ENCODE data around the gene KRTAP10-1. TPM values are rescaled to one million over a fixed set of nuclear protein-coding genes. Genes with fewer than 3 reads are reported as not detected.

Gene KRTAP10-1
- total and polyA plus RNA-seq, 2 of the 13 experiments (the other 11 are each of a cell fraction or from before 2014, with no cell fraction given), result not detected

DNA sequence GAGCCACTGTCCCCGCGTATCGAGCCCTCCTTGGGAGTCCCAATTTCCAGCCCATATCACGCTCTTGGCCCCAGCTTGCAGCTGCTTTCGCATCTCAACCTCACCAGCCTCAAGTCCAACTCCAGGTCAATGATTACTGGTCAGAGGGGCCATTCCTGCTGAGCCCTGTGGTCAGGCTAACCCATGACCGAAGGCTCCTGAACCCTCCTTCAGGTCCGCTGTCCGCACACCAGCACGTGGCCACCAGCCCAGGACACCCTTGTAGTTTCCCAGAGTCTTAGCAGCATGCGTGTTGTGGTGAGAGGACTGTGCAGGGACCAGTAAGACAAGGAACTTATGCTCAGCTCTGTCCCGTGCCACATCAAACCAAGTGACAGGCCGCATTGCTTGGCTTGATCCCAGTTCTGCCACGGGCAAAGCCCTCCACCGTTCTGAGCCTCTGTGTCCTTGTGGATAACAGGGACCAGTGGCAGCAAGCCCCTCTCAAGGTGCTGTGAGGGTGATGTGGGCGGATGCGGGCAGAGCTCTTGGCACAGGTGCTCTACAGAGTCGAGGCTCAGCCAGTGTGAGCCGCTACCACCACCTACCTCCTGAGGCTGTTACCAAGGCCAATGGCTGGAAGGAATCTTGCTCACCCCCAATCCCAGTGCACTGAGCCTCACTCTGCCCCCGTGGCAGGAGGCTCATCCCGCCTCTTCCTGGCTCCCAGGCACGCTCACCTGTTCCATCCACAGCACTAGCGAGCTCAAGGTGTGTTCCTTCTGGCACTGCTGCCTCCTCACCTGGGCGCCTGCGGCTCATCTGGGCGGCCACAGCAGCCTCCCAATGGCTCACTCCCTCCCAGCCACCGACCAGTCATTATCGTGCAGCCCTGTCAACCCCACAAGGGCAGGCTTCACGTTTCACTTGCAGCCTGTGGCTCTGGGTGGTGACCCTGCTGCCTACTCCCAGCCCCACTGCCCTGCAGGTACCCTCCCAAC lies 20.4 kb downstream of the KRTAP10-1 start:
- Histone ChIP-seq H3K4me2 (ENCODE audit: low read depth, low read length) (no peak overlapping the region), H3K4me1 (ENCODE audit: insufficient read depth, low read length) (peaks cover 38% of the 10 kb centered on the region), H3K9ac (ENCODE audit: insufficient read depth, low read depth, low read length) (no peak overlapping the region), H3K79me2 (ENCODE audit: insufficient read depth, low read length) (no peaks in the 10 kb centered on the region), H3K9me3 (ENCODE audit: low read length) (no peaks in the 10 kb centered on the region), H2AFZ (ENCODE audit: low read length) (no peak overlapping the region), H4K20me1 (ENCODE audit: insufficient read depth, low read length) (no peaks in the 10 kb centered on the region), H3K27me3 (ENCODE audit: control insufficient read depth in 1 of 2, insufficient read depth in 2 of 2, low read length in 2 of 2) (no peaks in the 10 kb centered on the region), H3K36me3 (replicated peaks in 1 of 2; ENCODE audit: control insufficient read depth in 1 of 2, insufficient read depth in 2 of 2, low read length in 2 of 2) (no peaks in the 10 kb centered on the region), H3K4me3 (replicated peaks in 1 of 3; ENCODE audit: insufficient read depth in 1 of 3, low read depth in 2 of 3, low read length in 3 of 3) (no peak overlapping the region), H3K27ac (ENCODE audit: extremely low read length, insufficient read depth, low read length) (no peak overlapping the region)
- 90% methylated on average over 15 of the region's 28 CpGs for WGBS (ENCODE audit: low lambda C conversion rate)
- in situ Hi-C loops (cut with HindIII; ENCODE audit: extremely low pct_ligation_motif_present, low pct_unique_long_range_greater_than_20kb), result no loop called here
- TF ChIP-seq AGO2 (optimal IDR thresholded peaks at IDR 0.05; ENCODE audit: low read depth, low read length), result peak; percentile 71
- TF ChIP-seq TOPORS (CRISPR knock-in tag; IDR thresholded peaks at IDR 0.05), result no peak
- ChIA-PET CTCF (ENCODE audit: low intra/inter-chr PET ratio, low total read pairs) (no interaction called here), POLR2A (no interaction called here)
- DNase-seq (ENCODE audit: low spot score), result no peak
- FAIRE-seq, result no peak
- ATAC-seq, result no peak
- intact Hi-C loops (cut with micrococcal nuclease; ENCODE audit: unreplicated experiment), result no loop called here
- BruUV-seq (replicated peaks), result no TSS peak

DNA sequence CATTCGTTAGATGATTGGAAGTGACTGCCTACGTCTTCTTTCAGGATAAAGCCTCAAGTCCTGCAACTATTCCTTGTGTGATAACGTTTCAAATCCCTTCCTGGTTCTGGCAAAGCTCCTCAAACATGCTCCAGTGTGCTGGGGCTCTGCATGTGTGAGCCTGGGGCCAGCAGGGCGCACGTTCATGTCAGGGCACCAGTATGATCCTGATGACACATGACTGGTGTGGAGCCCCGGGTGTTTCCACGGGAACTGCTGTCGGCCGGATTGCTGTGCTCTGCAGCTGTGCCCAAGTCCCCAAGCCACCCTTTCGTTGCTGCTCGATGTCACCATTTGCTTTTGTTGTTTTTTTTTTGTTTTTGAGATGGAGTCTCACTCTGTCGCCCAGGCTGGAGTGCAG lies 21.3 kb downstream of the KRTAP10-1 start:
- FAIRE-seq, result no peak
- no peak for DNase-seq (ENCODE audit: low spot score)
- CTCF ChIA-PET (ENCODE audit: low intra/inter-chr PET ratio, low total read pairs), result no interaction called here
- no peaks in the 10 kb centered on the region for H3K9me3 ChIP-seq (ENCODE audit: low read length)
- H3K4me2 ChIP-seq (ENCODE audit: low read depth, low read length), result peak overlapping the region; percentile 57; the same call in 1 of the 2 replicates
- POLR2A ChIA-PET, result interaction anchor here (0.8 kb wide), 1 partner anchor 13 kb away, joined by 4 read pairs; no protein-coding TSS in a partner anchor
- no peak overlapping the region for H2AFZ ChIP-seq (ENCODE audit: low read length)
- no peaks in the 10 kb centered on the region for H3K79me2 ChIP-seq (ENCODE audit: insufficient read depth, low read length)
- H3K27ac ChIP-seq (ENCODE audit: extremely low read length, insufficient read depth, low read length), result no peak overlapping the region
- H3K9ac ChIP-seq (ENCODE audit: insufficient read depth, low read depth, low read length), result no peak overlapping the region
- no peaks in the 10 kb centered on the region for H3K27me3 ChIP-seq (ENCODE audit: control insufficient read depth in 1 of 2, insufficient read depth in 2 of 2, low read length in 2 of 2)
- H3K36me3 ChIP-seq (replicated peaks in 1 of 2; ENCODE audit: control insufficient read depth in 1 of 2, insufficient read depth in 2 of 2, low read length in 2 of 2), result no peaks in the 10 kb centered on the region
- H4K20me1 ChIP-seq (ENCODE audit: insufficient read depth, low read length), result no peaks in the 10 kb centered on the region
- no TSS peak for BruUV-seq (replicated peaks)
- H3K4me3 ChIP-seq (replicated peaks in 1 of 3; ENCODE audit: insufficient read depth in 1 of 3, low read depth in 2 of 3, low read length in 3 of 3), result no peak overlapping the region
- WGBS (ENCODE audit: low lambda C conversion rate), result 91% methylated on average over 12 of the region's 12 CpGs
- intact Hi-C loops (cut with micrococcal nuclease; ENCODE audit: unreplicated experiment), result no loop called here
- no peak for ATAC-seq
- peaks cover 41% of the 10 kb centered on the region for H3K4me1 ChIP-seq (ENCODE audit: insufficient read depth, low read length)
- in situ Hi-C loops (cut with HindIII; ENCODE audit: extremely low pct_ligation_motif_present, low pct_unique_long_range_greater_than_20kb), result no loop called here
- TF ChIP-seq, protein P1, sequence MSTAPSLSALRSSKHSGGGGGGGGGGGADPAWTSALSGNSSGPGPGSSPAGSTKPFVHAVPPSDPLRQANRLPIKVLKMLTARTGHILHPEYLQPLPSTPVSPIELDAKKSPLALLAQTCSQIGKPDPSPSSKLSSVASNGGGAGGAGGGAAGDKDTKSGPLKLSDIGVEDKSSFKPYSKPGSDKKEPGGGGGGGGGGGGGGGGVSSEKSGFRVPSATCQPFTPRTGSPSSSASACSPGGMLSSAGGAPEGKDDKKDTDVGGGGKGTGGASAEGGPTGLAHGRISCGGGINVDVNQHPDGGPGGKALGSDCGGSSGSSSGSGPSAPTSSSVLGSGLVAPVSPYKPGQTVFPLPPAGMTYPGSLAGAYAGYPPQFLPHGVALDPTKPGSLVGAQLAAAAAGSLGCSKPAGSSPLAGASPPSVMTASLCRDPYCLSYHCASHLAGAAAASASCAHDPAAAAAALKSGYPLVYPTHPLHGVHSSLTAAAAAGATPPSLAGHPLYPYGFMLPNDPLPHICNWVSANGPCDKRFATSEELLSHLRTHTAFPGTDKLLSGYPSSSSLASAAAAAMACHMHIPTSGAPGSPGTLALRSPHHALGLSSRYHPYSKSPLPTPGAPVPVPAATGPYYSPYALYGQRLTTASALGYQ (CRISPR knock-in tag; IDR thresholded peaks at IDR 0.05), result no peak
- TF ChIP-seq NFE2L1 (CRISPR knock-in tag; IDR thresholded peaks at IDR 0.05; ENCODE audit: borderline replicate concordance), result no peak
- no peak for TF ChIP-seq GZF1 (CRISPR knock-in tag; IDR thresholded peaks at IDR 0.05)
- TF ChIP-seq BRD4 (CRISPR knock-in tag; IDR thresholded peaks at IDR 0.05), result no peak
- TF ChIP-seq, protein P2, sequence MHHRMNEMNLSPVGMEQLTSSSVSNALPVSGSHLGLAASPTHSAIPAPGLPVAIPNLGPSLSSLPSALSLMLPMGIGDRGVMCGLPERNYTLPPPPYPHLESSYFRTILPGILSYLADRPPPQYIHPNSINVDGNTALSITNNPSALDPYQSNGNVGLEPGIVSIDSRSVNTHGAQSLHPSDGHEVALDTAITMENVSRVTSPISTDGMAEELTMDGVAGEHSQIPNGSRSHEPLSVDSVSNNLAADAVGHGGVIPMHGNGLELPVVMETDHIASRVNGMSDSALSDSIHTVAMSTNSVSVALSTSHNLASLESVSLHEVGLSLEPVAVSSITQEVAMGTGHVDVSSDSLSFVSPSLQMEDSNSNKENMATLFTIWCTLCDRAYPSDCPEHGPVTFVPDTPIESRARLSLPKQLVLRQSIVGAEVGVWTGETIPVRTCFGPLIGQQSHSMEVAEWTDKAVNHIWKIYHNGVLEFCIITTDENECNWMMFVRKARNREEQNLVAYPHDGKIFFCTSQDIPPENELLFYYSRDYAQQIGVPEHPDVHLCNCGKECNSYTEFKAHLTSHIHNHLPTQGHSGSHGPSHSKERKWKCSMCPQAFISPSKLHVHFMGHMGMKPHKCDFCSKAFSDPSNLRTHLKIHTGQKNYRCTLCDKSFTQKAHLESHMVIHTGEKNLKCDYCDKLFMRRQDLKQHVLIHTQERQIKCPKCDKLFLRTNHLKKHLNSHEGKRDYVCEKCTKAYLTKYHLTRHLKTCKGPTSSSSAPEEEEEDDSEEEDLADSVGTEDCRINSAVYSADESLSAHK (CRISPR knock-in tag; IDR thresholded peaks at IDR 0.05; ENCODE audit: borderline replicate concordance), result no peak
- TF ChIP-seq ZC3H13 (CRISPR knock-in tag; IDR thresholded peaks at IDR 0.05), result 0 out of 2 replicates have a peak, but pooled peaks have one; percentile 14

Measured in HepG2 (cell line).